ENCODE measurements around the gene BLOC1S3. TPM values are rescaled to one million over a fixed set of nuclear protein-coding genes. Genes with fewer than 3 reads are reported as not detected.
"Not testable (repeated sequence)": the region's sequence is repeated elsewhere in the genome, so short reads cannot be mapped to it uniquely, and the experiment has no call there.

Gene BLOC1S3
- total RNA-seq, 1 experiment from 2014 or later = 21.5 TPM

- no peak for DNase-seq (ENCODE audit: low spot score)
These were observed 45.3 kb downstream of the BLOC1S3 start for GRCh38 chr19:45223879-45224278.

- DNase-seq (ENCODE audit: low spot score) = no peak
These were observed 46.1 kb downstream of the BLOC1S3 start for GRCh38 chr19:45224645-45225044.

GRCh38 chr19:45229056-45229455, 50.5 kb downstream of the BLOC1S3 start:
- DNase-seq (ENCODE audit: low spot score) = not testable (repeated sequence)

Other genes with a start within 250 kb of the BLOC1S3 start
- gene APOC4, start 236.5 kb upstream of the BLOC1S3 start, total RNA-seq (2014; rRNA removed; shearing (Covaris generic)) = not detected in 2 replicates
- gene APOC2, start 232.7 kb upstream of the BLOC1S3 start, total RNA-seq (2014; rRNA removed; shearing (Covaris generic)) = not detected in 2 replicates
- gene CLPTM1, start 223.4 kb upstream of the BLOC1S3 start, total RNA-seq (2014; rRNA removed; shearing (Covaris generic)) = 104 and 106 TPM in 2 replicates
- 11.4 and 18.8 TPM in 2 replicates for gene RELB, start 177.3 kb upstream of the BLOC1S3 start, total RNA-seq (2014; rRNA removed; shearing (Covaris generic))
- gene CLASRP, start 139.7 kb upstream of the BLOC1S3 start, total RNA-seq (2014; rRNA removed; shearing (Covaris generic)) = 90.2 and 99.9 TPM in 2 replicates
- gene ZNF296, start 102.3 kb upstream of the BLOC1S3 start, total RNA-seq (2014; rRNA removed; shearing (Covaris generic)) = 1.5 and 1.7 TPM in 2 replicates
- gene GEMIN7, start 99.5 kb upstream of the BLOC1S3 start, total RNA-seq (2014; rRNA removed; shearing (Covaris generic)) = 113 and 137 TPM in 2 replicates
- gene PPP1R37, start 85.6 kb upstream of the BLOC1S3 start, total RNA-seq (2014; rRNA removed; shearing (Covaris generic)) = 108 and 128 TPM in 2 replicates
- gene NKPD1, start 17.8 kb upstream of the BLOC1S3 start, total RNA-seq (2014; rRNA removed; shearing (Covaris generic)) = 1.4 and 6.7 TPM in 2 replicates
- gene TRAPPC6A, start 547 bp upstream of the BLOC1S3 start, total RNA-seq (2014; rRNA removed; shearing (Covaris generic)) = 34.2 and 51.1 TPM in 2 replicates
- gene EXOC3L2, start 66.6 kb downstream of the BLOC1S3 start, total RNA-seq (2014; rRNA removed; shearing (Covaris generic)) = not detected in 2 replicates
- 8.3 and 9.5 TPM in 2 replicates for gene MARK4, start 72.5 kb downstream of the BLOC1S3 start, total RNA-seq (2014; rRNA removed; shearing (Covaris generic))
- not detected in 2 replicates for gene CKM, start 144.1 kb downstream of the BLOC1S3 start, total RNA-seq (2014; rRNA removed; shearing (Covaris generic))
- 0.05 and 0.64 TPM in 2 replicates for gene KLC3, start 162.0 kb downstream of the BLOC1S3 start, total RNA-seq (2014; rRNA removed; shearing (Covaris generic))
- gene ERCC2, start 191.8 kb downstream of the BLOC1S3 start, total RNA-seq (2014; rRNA removed; shearing (Covaris generic)) = 40.9 and 49.8 TPM in 2 replicates
- 47.8 and 48.0 TPM in 2 replicates for gene PPP1R13L, start 226.3 kb downstream of the BLOC1S3 start, total RNA-seq (2014; rRNA removed; shearing (Covaris generic))
- 51.7 and 68.2 TPM in 2 replicates for gene POLR1G, start 227.9 kb downstream of the BLOC1S3 start, total RNA-seq (2014; rRNA removed; shearing (Covaris generic))
- gene ERCC1, start 245.1 kb downstream of the BLOC1S3 start, total RNA-seq (2014; rRNA removed; shearing (Covaris generic)) = 154 and 159 TPM in 2 replicates

Data from HT-29 (cell line).